Spinal cord (tissue), 10 donors: ENCODE measurements around the gene SRD5A1. TPM values are rescaled to one million over a fixed set of nuclear protein-coding genes. Genes with fewer than 3 reads are reported as not detected.

Experiments
- DNase-seq, 6 donors: peaks; one replicate each; pipeline versions ENCODE4 v3.0.0 to v3.0.0-alpha.2; 2013 to 2015; ENCODE audit warnings: low spot score in 6 of 6, low read depth in 4 of 6
- H3K27ac ChIP-seq: one replicate; pipeline ENCODE4 v1.5.1; 2013; ENCODE audit warnings: low read depth, low read length, control low read depth
- H3K27me3 ChIP-seq: one replicate; pipeline ENCODE4 v1.6.1; 2013; ENCODE audit warnings: low read length; ENCODE audit not compliant: control insufficient read depth, insufficient read depth
- H3K36me3 ChIP-seq: one replicate; pipeline ENCODE4 v1.6.1; 2013; ENCODE audit warnings: low read length; ENCODE audit not compliant: control insufficient read depth, insufficient read depth
- H3K4me1 ChIP-seq: one replicate; pipeline ENCODE4 v1.6.1; 2013; ENCODE audit warnings: low read length; ENCODE audit not compliant: control insufficient read depth, insufficient read depth
- H3K4me3 ChIP-seq: one replicate; pipeline ENCODE4 v1.5.1; 2013; ENCODE audit warnings: low read depth, low read length, control low read depth
- H3K9me3 ChIP-seq: one replicate; pipeline ENCODE4 v1.6.1; 2013; ENCODE audit warnings: low read length; ENCODE audit not compliant: control insufficient read depth, insufficient read depth
- WGBS: methylation state at CpG from one replicate; pipeline ENCODE4 v1.1.5; 2013; ENCODE audit warnings: missing lambda C conversion rate; ENCODE audit not compliant: insufficient coverage; 5-methylcytosine and 5-hydroxymethylcytosine counted together
- polyA plus RNA-seq, 2 donors: library from polyadenylated mRNA; unstranded; fragments of 120-200 nt; gene quantifications; one replicate each; pipeline ENCODE4 v1.2.1, GENCODE V29; 2013; ENCODE audit not compliant: insufficient read length in 2 of 2
- total RNA-seq, 2 donors: library from RNA; depleted of rRNA in 1 of 2; stranded (reverse); fragments of 120-200 nt in 1 of 2; fragments of >200 nt in 1 of 2; gene quantifications; one replicate each; pipeline versions ENCODE4 v1.2.3 to v1.2.4, GENCODE V29; 2013 to 2014
- donor health status: healthy.

SRD5A1 gene
- total and polyA plus RNA-seq, 4 donors: 14.3 to 58.2 (median 50.4) TPM

GRCh38 chr5:6717687-6718086 is 84.4 kb downstream of the SRD5A1 start:
- Histone ChIP-seq H3K27ac (no peak overlapping the region), H3K27me3 (no peaks in the 10 kb centered on the region), H3K36me3 (peaks cover 6% of the 10 kb centered on the region), H3K4me1 (peaks cover 43% of the 10 kb centered on the region), H3K9me3 (no peaks in the 10 kb centered on the region), H3K4me3 (no peak overlapping the region)
- DNase-seq: no peak
- WGBS: 67% methylated on average over 4 of the region's 4 CpGs

- DNase-seq: no peak
- Histone ChIP-seq H3K27ac (no peak overlapping the region), H3K36me3 (peaks cover 6% of the 10 kb centered on the region), H3K27me3 (no peaks in the 10 kb centered on the region), H3K9me3 (no peaks in the 10 kb centered on the region), H3K4me1 (peaks cover 46% of the 10 kb centered on the region), H3K4me3 (no peak overlapping the region)
- WGBS: 83% methylated on average over 10 of the region's 14 CpGs
Observed at GRCh38 chr5:6718161-6718681, 85.0 kb downstream of the SRD5A1 start.

GRCh38 chr5:6718718-6719117 is 85.5 kb downstream of the SRD5A1 start:
- H3K27me3 ChIP-seq: no peaks in the 10 kb centered on the region
- peaks cover 51% of the 10 kb centered on the region for H3K4me1 ChIP-seq
- 84% methylated on average over 3 of the region's 5 CpGs for WGBS
- peaks cover 6% of the 10 kb centered on the region for H3K36me3 ChIP-seq
- no peak for DNase-seq
- H3K9me3 ChIP-seq: no peaks in the 10 kb centered on the region
- H3K27ac ChIP-seq: no peak overlapping the region
- no peak overlapping the region for H3K4me3 ChIP-seq

GRCh38 chr5:6719417-6719816 is 86.2 kb downstream of the SRD5A1 start:
- Histone ChIP-seq H3K27me3 (no peaks in the 10 kb centered on the region), H3K4me3 (no peak overlapping the region), H3K9me3 (no peaks in the 10 kb centered on the region), H3K36me3 (peaks cover 6% of the 10 kb centered on the region), H3K27ac (no peak overlapping the region), H3K4me1 (peaks cover 55% of the 10 kb centered on the region)
- no peak for DNase-seq
- WGBS: 87% methylated on average over 5 of the region's 5 CpGs

DNA sequence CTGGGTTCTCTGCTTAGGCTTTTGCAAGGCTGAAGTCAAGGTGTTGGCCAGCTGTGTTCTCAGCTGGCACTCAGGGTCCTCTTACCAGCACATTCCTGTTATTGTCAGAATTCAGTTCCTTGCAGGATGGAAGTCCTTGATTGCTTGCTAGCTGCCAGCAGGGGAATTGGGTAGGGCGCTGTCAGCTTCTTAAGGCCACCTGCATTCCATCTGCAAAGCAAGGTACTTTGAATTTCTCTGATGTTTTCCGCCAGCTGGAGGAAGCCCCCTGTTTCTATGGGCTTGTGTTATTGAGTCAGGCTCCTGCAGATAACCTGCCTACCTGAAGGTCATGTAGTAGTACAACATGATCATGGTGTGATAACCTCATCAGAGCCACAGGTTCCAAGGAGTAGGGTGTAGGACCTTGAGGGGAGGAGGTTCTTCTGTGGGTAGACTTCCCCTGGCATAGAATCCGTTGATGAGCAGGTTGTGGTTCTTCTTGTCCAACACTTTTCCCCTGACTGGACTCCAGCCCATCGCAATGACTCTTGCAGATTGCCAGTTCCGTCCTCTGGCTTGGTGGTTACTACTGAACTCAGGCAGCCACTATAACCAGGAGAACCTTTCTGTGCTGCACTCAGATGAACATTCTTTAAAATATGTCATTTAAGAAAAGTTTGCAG is 86.8 kb downstream of the SRD5A1 start:
- WGBS: 80% methylated on average over 5 of the region's 5 CpGs
- no peaks in the 10 kb centered on the region for H3K9me3 ChIP-seq
- DNase-seq: no peak
- no peak overlapping the region for H3K4me3 ChIP-seq
- no peak overlapping the region for H3K27ac ChIP-seq
- H3K4me1 ChIP-seq: peaks cover 55% of the 10 kb centered on the region
- peaks cover 6% of the 10 kb centered on the region for H3K36me3 ChIP-seq
- H3K27me3 ChIP-seq: no peaks in the 10 kb centered on the region

DNA sequence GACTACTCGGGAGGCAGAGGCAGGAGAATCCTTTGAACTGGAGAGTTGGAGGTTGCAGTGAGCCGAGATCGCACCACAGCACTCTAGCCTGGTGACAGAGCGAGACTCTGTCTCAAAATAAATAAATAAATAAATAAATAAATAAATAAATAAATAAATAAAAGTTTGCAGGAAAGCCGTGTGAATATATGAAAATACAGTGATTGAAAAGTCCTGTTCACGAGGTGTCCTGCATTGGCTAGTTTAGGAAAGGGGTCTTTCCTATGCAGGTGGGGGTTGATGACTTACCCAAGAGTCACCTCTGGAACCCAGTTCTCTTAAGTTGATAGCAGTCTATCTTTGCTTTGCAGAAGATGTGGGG is 87.3 kb downstream of the SRD5A1 start:
- Histone ChIP-seq H3K4me3 (no peak overlapping the region), H3K27ac (no peak overlapping the region), H3K36me3 (peaks cover 6% of the 10 kb centered on the region), H3K4me1 (peaks cover 51% of the 10 kb centered on the region), H3K9me3 (no peaks in the 10 kb centered on the region), H3K27me3 (no peaks in the 10 kb centered on the region)
- DNase-seq: no peak
- 92% methylated on average over 2 of the region's 6 CpGs for WGBS

DNA sequence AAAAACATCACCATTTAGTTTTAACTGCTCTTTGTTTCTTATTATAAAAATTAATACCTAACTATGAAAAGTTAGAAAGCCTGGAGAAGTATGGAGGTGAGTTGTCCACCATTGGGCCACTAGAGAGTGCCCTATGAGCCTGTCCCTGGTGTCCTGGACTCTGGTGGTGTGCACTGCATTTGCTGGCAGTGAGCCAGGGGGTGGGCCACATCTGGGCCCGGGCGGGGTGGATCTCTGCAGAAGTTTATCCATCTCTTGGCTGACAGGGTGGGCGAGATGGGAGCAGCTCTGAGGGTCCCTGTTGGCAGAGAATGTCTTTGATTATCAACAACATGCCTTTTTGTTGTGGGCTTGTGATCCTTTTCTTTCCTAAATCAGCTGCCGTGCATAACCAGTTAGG is 88.2 kb downstream of the SRD5A1 start:
- DNase-seq: no peak
- WGBS: 32% methylated on average over 3 of the region's 4 CpGs
- Histone ChIP-seq H3K27ac (no peak overlapping the region), H3K27me3 (no peaks in the 10 kb centered on the region), H3K4me1 (peaks cover 49% of the 10 kb centered on the region), H3K4me3 (no peak overlapping the region), H3K36me3 (peaks cover 7% of the 10 kb centered on the region), H3K9me3 (no peaks in the 10 kb centered on the region)

DNA sequence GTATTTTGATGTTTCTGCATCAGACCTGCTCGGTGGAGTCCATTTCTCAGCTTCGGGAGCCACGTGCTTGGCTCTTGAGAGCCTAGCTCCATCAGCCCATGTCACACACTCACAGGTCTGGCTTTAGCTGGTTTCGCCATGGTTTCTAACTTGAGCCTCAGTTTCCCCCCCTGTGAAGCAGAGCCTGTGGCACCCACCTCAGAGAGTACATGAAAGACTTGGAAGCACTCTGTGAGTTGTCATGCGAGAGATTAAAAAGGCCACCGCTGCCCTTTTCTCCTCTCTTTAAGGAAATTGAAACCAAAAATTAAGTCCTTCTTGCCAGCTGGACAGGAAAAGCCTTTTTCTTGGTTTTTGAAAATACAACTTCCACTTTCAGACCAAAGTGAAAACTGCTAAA is 88.8 kb downstream of the SRD5A1 start:
- H3K36me3 ChIP-seq: peaks cover 6% of the 10 kb centered on the region
- DNase-seq: no peak
- 76% methylated on average over 4 of the region's 6 CpGs for WGBS
- H3K4me3 ChIP-seq: no peak overlapping the region
- H3K27ac ChIP-seq: no peak overlapping the region
- H3K9me3 ChIP-seq: no peaks in the 10 kb centered on the region
- peaks cover 49% of the 10 kb centered on the region for H3K4me1 ChIP-seq
- H3K27me3 ChIP-seq: no peaks in the 10 kb centered on the region

DNA sequence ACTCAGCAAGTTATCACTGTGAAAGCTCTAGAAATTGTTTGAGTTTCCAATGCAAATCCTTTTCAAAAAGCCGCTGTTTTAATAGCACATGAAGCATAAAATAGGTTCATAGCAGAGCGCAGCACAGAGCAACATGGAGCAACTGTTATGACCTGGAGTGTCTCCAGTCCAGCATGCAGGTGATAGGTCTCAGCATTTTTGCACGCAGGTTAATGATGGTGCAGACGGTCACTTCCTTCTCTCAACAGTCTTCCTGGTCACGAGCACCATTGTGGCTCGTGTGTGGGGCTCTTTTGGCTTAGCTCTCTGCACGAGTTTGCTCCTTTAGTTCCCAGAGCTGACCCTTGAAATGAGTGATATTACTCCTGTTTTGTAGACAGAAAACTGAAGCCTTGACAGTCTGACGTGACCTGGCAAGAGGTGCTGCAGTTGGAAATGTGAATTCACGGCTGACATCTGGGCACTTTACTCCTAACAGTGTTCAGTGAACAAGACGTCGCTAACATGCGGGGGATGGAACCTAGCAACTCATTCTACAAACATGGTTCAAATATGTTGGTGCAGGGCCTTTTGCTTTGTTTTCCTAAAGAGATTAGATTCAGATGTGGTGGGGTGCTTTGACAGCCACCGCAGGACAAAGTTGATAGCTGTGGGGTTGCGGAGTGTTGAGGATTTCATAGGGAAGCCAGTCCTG is 90.0 kb downstream of the SRD5A1 start:
- Histone ChIP-seq H3K27me3 (no peaks in the 10 kb centered on the region), H3K36me3 (peaks cover 9% of the 10 kb centered on the region), H3K9me3 (no peaks in the 10 kb centered on the region), H3K27ac (no peak overlapping the region), H3K4me3 (no peak overlapping the region), H3K4me1 (peaks cover 52% of the 10 kb centered on the region)
- no peak for DNase-seq
- 61% methylated on average over 13 of the region's 14 CpGs for WGBS

DNA sequence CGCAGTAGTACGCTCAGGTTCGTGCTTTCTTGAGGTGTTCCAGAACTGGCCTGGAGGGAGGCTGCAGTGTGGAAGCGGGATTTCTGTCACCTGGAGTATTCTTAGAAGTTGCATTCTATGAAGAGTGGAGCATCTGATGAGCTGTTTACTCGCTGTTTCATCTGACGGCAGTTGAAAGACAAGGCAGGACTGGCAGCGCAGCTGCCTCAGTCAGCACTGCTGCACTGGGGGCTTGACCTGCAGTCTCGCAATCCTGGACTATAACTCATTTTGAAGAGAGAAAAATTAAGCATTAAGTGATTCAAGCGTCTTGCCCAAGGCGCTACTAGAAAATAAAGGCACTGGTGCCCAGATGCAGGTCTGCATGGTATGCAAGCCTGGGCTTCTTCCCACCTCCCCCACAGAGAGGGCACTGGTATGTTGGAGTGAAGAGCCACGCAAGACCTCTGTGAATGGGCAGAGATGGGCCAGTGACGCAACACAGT is 90.6 kb downstream of the SRD5A1 start:
- Histone ChIP-seq H3K9me3 (no peaks in the 10 kb centered on the region), H3K27ac (no peak overlapping the region), H3K36me3 (peaks cover 9% of the 10 kb centered on the region), H3K4me1 (peaks cover 55% of the 10 kb centered on the region), H3K4me3 (no peak overlapping the region), H3K27me3 (no peaks in the 10 kb centered on the region)
- 77% methylated on average over 7 of the region's 12 CpGs for WGBS
- no peak for DNase-seq
